ENCODE data around the gene NPHS1.

- TF ChIP-seq CTCF (IDR thresholded peaks at IDR 0.05) (no peak), POLR2A (IDR thresholded peaks at IDR 0.05) (no peak)
Observed at GRCh38 chr19:35896643-35897040, 44.3 kb upstream of the NPHS1 start.

Measured in gastroesophageal sphincter (tissue), 3 donors.